ENCODE results near the gene KLHL25.

KLHL25 gene

GRCh38 chr15:85746641-85747040 lies 48.1 kb downstream of the KLHL25 start:
- DNase-seq = no peak

GRCh38 chr15:85745525-85746150 lies 49.1 kb downstream of the KLHL25 start:
- DNase-seq = no peak

GRCh38 chr15:85745023-85745422 lies 49.7 kb downstream of the KLHL25 start:
- DNase-seq = no peak

- DNase-seq = no peak
These were observed 50.1 kb downstream of the KLHL25 start for GRCh38 chr15:85744579-85744978.

GRCh38 chr15:85743392-85744055 lies 51.2 kb downstream of the KLHL25 start:
- DNase-seq = no peak

- DNase-seq = no peak
These were observed 52.4 kb downstream of the KLHL25 start for GRCh38 chr15:85742186-85742821.

- DNase-seq = no peak
These were observed 53.1 kb downstream of the KLHL25 start for GRCh38 chr15:85741662-85742061.

- DNase-seq = no peak
These were observed 53.7 kb downstream of the KLHL25 start for GRCh38 chr15:85741021-85741421.

- DNase-seq = no peak
These were observed 57.7 kb downstream of the KLHL25 start for GRCh38 chr15:85737061-85737460.

GRCh38 chr15:85733416-85733815 lies 61.3 kb downstream of the KLHL25 start:
- DNase-seq = no peak

GRCh38 chr15:85730001-85730820 lies 64.5 kb downstream of the KLHL25 start:
- no peak for DNase-seq

GRCh38 chr15:85727068-85727467 lies 67.7 kb downstream of the KLHL25 start:
- DNase-seq = no peak

- DNase-seq = no peak
These were observed 68.3 kb downstream of the KLHL25 start for GRCh38 chr15:85726454-85726853.

- DNase-seq = no peak
These were observed 69.2 kb downstream of the KLHL25 start for GRCh38 chr15:85725564-85725963.

- no peak for DNase-seq
These were observed 69.7 kb downstream of the KLHL25 start for GRCh38 chr15:85725019-85725418.

- DNase-seq = no peak
These were observed 70.5 kb downstream of the KLHL25 start for GRCh38 chr15:85723960-85724945.

- DNase-seq = no peak
These were observed 72.2 kb downstream of the KLHL25 start for GRCh38 chr15:85722374-85723152.

- no peak for DNase-seq
These were observed 75.7 kb downstream of the KLHL25 start for GRCh38 chr15:85718981-85719380.

- no peak for DNase-seq
These were observed 76.3 kb downstream of the KLHL25 start for GRCh38 chr15:85718271-85718971.

- DNase-seq = no peak
These were observed 77.5 kb downstream of the KLHL25 start for GRCh38 chr15:85717212-85717611.

GRCh38 chr15:85716261-85716660 lies 78.5 kb downstream of the KLHL25 start:
- no peak for DNase-seq
